K562 (cell line): ENCODE results near the gene GPNMB. TPM values are rescaled to one million over a fixed set of nuclear protein-coding genes. Genes with fewer than 3 reads are reported as not detected.
A peak's percentile ranks its signal among the peaks of the same experiment; 100 is the strongest.

Experiments
- ATAC-seq: fragments of 200-7000 bp; cut with Tn5 transposase; 3 replicates; pipeline ENCODE4 v1.9.1; 2020; ENCODE audit warnings: moderate library complexity
- BruUV-seq: library from RNA; stranded (reverse); fragments of 400-500 nt; replicated peaks from 2 replicates; lab custom pipeline; 2021; lab: Mats Ljungman, UMichigan
- CTCF ChIA-PET: fragments of 300-600 bp; formaldehyde crosslinking; extraction: SDS; loops from one replicate; lab custom pipeline; 2021; ENCODE audit warnings: low intra/inter-chr PET ratio; lab: Yijun Ruan, JAX
- POLR2A ChIA-PET: fragments of 300-600, 350-650 bp; sonication (Branson Sonifier 250); formaldehyde crosslinking; extraction: SDS; loops from one replicate; lab custom pipeline; 2021; ENCODE audit warnings: antibody characterized with exemption, inconsistent platforms; lab: Yijun Ruan, JAX
- DNase-seq, 4 experiments: peaks; one replicate each; pipeline versions ENCODE4 v3.0.0 to v3.0.0-alpha.2; 2011 to 2018; ENCODE audit warnings: low spot score in 3 of 4, mixed read lengths in 3 of 4; ENCODE audit errors: extremely low read depth in 1 of 4
- FAIRE-seq: peaks from 2 replicates; lab custom pipeline; 2011; peaks lifted over from hg19 to GRCh38; lab: Jason Lieb, UNC
- H2AFZ ChIP-seq: 2 replicates; pipeline ENCODE4 v1.6.0; 2011; ENCODE audit warnings: low read depth, low read length, control low read depth, inconsistent platforms
- H3K27ac ChIP-seq: fragments of 200-600 bp; 3 replicates; pipeline ENCODE4 v1.8.0; 2011; ENCODE audit warnings: low read depth, mild to moderate bottlenecking, control low read depth, inconsistent platforms, low read length, moderate library complexity, mixed read lengths; ENCODE audit errors: extremely low read depth
- H3K27me3 ChIP-seq, 2 experiments: fragments of 300-600 bp in 1 of 2; 2 replicates in 1 of 2; 3 replicates in 1 of 2; pipeline versions ENCODE4 v1.6.0 to v1.8.0; 2011; ENCODE audit warnings: inconsistent platforms in 2 of 2, low read length in 2 of 2, mild to moderate bottlenecking in 1 of 2, mixed read lengths in 1 of 2, moderate library complexity in 1 of 2; ENCODE audit not compliant: control insufficient read depth in 2 of 2, insufficient read depth in 2 of 2
- H3K36me3 ChIP-seq: fragments of 300-600 bp; 3 replicates; pipeline ENCODE4 v1.8.0; 2011; ENCODE audit warnings: mild to moderate bottlenecking, low read length, inconsistent platforms; ENCODE audit not compliant: control insufficient read depth, insufficient read depth
- H3K4me1 ChIP-seq, 2 experiments: fragments of 200-600 bp in 1 of 2; replicated peaks in 1 of 2; 2 replicates in 1 of 2; 3 replicates in 1 of 2; pipeline versions ENCODE4 v1.5.1 to v1.8.0; 2011; ENCODE audit warnings: inconsistent platforms in 2 of 2, low read length in 2 of 2, mild to moderate bottlenecking in 1 of 2, mixed read lengths in 1 of 2, moderate library complexity in 1 of 2; ENCODE audit not compliant: control insufficient read depth in 2 of 2, insufficient read depth in 2 of 2
- H3K4me2 ChIP-seq: 2 replicates; pipeline ENCODE4 v1.6.1; 2011; ENCODE audit warnings: low read length, control low read depth, inconsistent platforms, mixed read lengths; ENCODE audit not compliant: insufficient read depth
- H3K4me3 ChIP-seq: fragments of 200-600 bp; sonication (generic), shearing (Covaris generic); 2 replicates; pipeline ENCODE4 v1.5.1; 2016; ENCODE audit warnings: control low read depth, inconsistent platforms
- H3K79me2 ChIP-seq: fragments of 200-600 bp; 3 replicates; pipeline ENCODE4 v1.8.0; 2011; ENCODE audit warnings: low read length, inconsistent platforms; ENCODE audit not compliant: control insufficient read depth, insufficient read depth
- H3K9ac ChIP-seq, 2 experiments: 2 replicates each; pipeline versions ENCODE4 v1.6.0 to v1.6.1; 2011; ENCODE audit warnings: low read depth in 2 of 2, low read length in 2 of 2, control low read depth in 1 of 2, inconsistent platforms in 1 of 2, mild to moderate bottlenecking in 1 of 2, mixed read lengths in 1 of 2; ENCODE audit not compliant: insufficient read depth in 1 of 2
- H3K9me1 ChIP-seq: one replicate; pipeline ENCODE4 v1.6.0; 2011; ENCODE audit warnings: inconsistent platforms, mild to moderate bottlenecking, low read length, moderate library complexity; ENCODE audit not compliant: control insufficient read depth, insufficient read depth
- H3K9me3 ChIP-seq: replicated peaks from 2 replicates; pipeline ENCODE4 v1.5.1; 2011; ENCODE audit warnings: low read depth, low read length, inconsistent platforms; ENCODE audit not compliant: control insufficient read depth, insufficient read depth
- H4K20me1 ChIP-seq: replicated peaks from 2 replicates; pipeline ENCODE4 v1.6.1; 2011; ENCODE audit warnings: low read length, inconsistent platforms, mixed read lengths; ENCODE audit not compliant: control insufficient read depth, insufficient read depth
- FUS ChIP-seq: fragments of 200-400 bp; formaldehyde crosslinking; optimal IDR thresholded peaks from 2 replicates; pipeline ENCODE3; 2017; ENCODE audit warnings: low read depth, low read length
- MAFG ChIP-seq: fragments of 450-650 bp; conservative IDR thresholded peaks from 2 replicates; pipeline ENCODE4 v1.6.1; 2016; ENCODE audit warnings: missing genetic modification characterization, missing compliant biosample characterization
- SMAD3 ChIP-seq: fragments of 450-650 bp; formaldehyde crosslinking; conservative IDR thresholded peaks from 2 replicates; pipeline ENCODE4 v1.4.0; 2020; ENCODE audit warnings: mild to moderate bottlenecking
- STAT5A ChIP-seq: IDR thresholded peaks from 2 replicates; pipeline ENCODE4 v1.6.1; 2012; ENCODE audit warnings: low read length, inconsistent platforms, borderline replicate concordance
- TARDBP ChIP-seq: fragments of 450-650 bp; IDR thresholded peaks from 2 replicates; pipeline ENCODE4 v1.6.1; 2016
- TSC22D4 ChIP-seq: fragments of 450-650 bp; IDR thresholded peaks from 2 replicates; pipeline ENCODE4 v1.6.1; 2016; ENCODE audit warnings: missing genetic modification characterization, missing biosample characterization, control low read depth
- WGBS: fragments of 100-300 bp; shearing (Covaris generic); methylation state at CpG from one replicate; pipeline ENCODE4 v1.1.6; 2016; ENCODE audit warnings: low coverage, mixed read lengths; ENCODE audit not compliant: insufficient coverage; ENCODE audit errors: missing lambda C conversion rate; 5-methylcytosine and 5-hydroxymethylcytosine counted together
- in situ Hi-C: fragments of 300-500 bp; cut with MboI; formaldehyde crosslinking; loops from 4 replicates; pipeline ENCODE4 v1.15.0; 2018; ENCODE audit warnings: inconsistent platforms, mixed read lengths
- intact Hi-C: fragments of 100-400 bp; cut with micrococcal nuclease; formaldehyde crosslinking; loops from 2 replicates; pipeline ENCODE4 v1.14.2; 2022
- polyA plus RNA-seq, 8 experiments: library from polyadenylated mRNA; depleted of rRNA in 4 of 8; stranded (reverse) in 5 of 8; unstranded in 3 of 8; fragments of >200 nt; fragmentation: Nextera tagmentation in 2 of 8; fragmentation: Illumina TruSeq in 1 of 8; extraction: Ambion mirVana in 2 of 8; extraction: Trizol in 1 of 8; gene quantifications; 2 replicates each; pipeline versions ENCODE4 v1.2.1 to v1.2.3, GENCODE V29; 2011 to 2014; ENCODE audit warnings: inconsistent platforms in 1 of 8, missing spikeins in 1 of 8
- total RNA-seq, 7 experiments: library from RNA; depleted of rRNA in 6 of 7; stranded (reverse); fragments of >200 nt in 6 of 7; fragmentation: Illumina TruSeq in 2 of 7; extraction: Trizol in 2 of 7; gene quantifications; 2 replicates each; pipeline versions ENCODE4 v1.2.1 to v1.2.3, GENCODE V29; 2011 to 2021; ENCODE audit warnings: low replicate concordance in 1 of 7
- TF ChIP-seq, protein P1 (sequence below): fragments of 450-650 bp; IDR thresholded peaks from 2 replicates; pipeline ENCODE4 v1.6.1; 2014; ENCODE audit warnings: low read depth, mild to moderate bottlenecking, moderate library complexity, borderline replicate concordance
- TF ChIP-seq, protein P2 (sequence below): sonication (generic); formaldehyde crosslinking; IDR thresholded peaks from 2 replicates; pipeline ENCODE4 v1.8.1; 2023; ENCODE audit warnings: mild to moderate bottlenecking, missing genetic modification reagents
- TF ChIP-seq, protein P3 (sequence below): fragments of 450-650 bp; IDR thresholded peaks from 2 replicates; pipeline ENCODE4 v1.6.1; 2016; ENCODE audit warnings: mild to moderate bottlenecking
- TF ChIP-seq, protein P4 (sequence below), 2 experiments: fragments of 450-650 bp in 1 of 2; IDR thresholded peaks; 2 replicates each; pipeline ENCODE4 v1.6.1; 2011 to 2017; ENCODE audit warnings: low read depth in 2 of 2, antibody characterized with exemption in 1 of 2, borderline replicate concordance in 1 of 2, low read length in 1 of 2, mild to moderate bottlenecking in 1 of 2, mixed read lengths in 1 of 2; ENCODE audit not compliant: control insufficient read depth in 1 of 2

GPNMB gene
- total and polyA plus RNA-seq, 9 of the 15 experiments (the other 6 are each of a cell fraction or from before 2014, with no cell fraction given) = 0.15 to 0.72 (median 0.33) TPM

DNA sequence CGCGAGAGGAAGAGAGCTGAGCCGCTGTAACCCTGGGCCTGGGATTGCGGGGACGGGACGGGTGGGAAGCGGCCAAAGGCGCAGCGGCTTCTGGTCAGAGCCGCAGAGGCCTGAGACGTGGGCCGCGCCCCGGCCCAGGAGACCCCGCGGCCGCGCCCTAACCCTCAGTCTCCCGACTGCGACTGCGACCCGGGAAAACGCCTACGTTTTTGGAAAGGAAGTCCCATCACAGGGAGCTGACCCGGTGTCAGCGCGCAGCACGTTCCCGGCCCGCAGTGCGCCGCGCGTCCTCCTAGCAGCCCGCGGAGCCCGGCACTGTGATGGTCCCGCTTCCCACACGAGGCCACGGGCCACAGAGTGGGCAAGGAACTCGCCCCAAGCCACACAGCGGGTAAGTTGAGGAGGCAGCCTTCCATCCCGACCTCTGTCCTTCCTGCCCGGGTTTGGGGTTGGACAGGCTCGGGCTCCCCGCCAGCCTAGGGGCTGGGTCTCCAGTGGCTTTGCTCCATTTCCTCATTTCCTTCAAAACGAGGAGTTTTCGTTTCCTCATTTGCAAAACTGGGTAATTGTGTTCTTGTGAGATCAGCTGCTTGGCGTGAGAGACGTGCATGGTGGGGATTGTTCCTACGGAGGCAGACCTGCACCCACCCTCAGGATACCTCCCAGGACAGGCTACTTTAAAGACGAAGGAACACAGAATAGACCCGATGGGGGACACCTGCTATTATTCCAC, 1.2 kb downstream of the GPNMB start:
- Histone ChIP-seq H3K9me1 (no peaks in the 10 kb centered on the region), H3K27ac (no peak overlapping the region), H3K79me2 (no peaks in the 10 kb centered on the region), H3K4me1 (peaks cover 2 to 10% of the 10 kb centered on the region in 2 experiments; a peak in 2 of 5 replicates), H3K27me3 (peaks cover 0 to 10% of the 10 kb centered on the region in 2 experiments; a peak in 4 of 5 replicates), H3K36me3 (no peaks in the 10 kb centered on the region), H3K4me3 (no peak overlapping the region), H4K20me1 (no peaks in the 10 kb centered on the region), H3K4me2 (no peak overlapping the region), H3K9me3 (no peaks in the 10 kb centered on the region), H2AFZ (peak overlapping the region; percentile 58), H3K9ac (peak overlapping the region in 1 of 2 experiments; percentile 68; a peak in 2 of 4 replicates)
- intact Hi-C loops = no loop called here
- ChIA-PET POLR2A (interaction anchor here (1.0 to 1.1 kb wide), 2 partner anchors 23 to 45 kb away, joined by 3 read pairs; no protein-coding TSS in a partner anchor), CTCF (interaction anchor here (0.7 kb wide), 1 partner anchor 220 kb away, joined by 5 read pairs; no protein-coding TSS in a partner anchor)
- no TSS peak for BruUV-seq
- WGBS = 41% methylated on average over 34 of the region's 53 CpGs
- no peak for ATAC-seq
- in situ Hi-C loops = no loop called here
- DNase-seq = no peak
- FAIRE-seq = no peak
- TF ChIP-seq, protein P1, sequence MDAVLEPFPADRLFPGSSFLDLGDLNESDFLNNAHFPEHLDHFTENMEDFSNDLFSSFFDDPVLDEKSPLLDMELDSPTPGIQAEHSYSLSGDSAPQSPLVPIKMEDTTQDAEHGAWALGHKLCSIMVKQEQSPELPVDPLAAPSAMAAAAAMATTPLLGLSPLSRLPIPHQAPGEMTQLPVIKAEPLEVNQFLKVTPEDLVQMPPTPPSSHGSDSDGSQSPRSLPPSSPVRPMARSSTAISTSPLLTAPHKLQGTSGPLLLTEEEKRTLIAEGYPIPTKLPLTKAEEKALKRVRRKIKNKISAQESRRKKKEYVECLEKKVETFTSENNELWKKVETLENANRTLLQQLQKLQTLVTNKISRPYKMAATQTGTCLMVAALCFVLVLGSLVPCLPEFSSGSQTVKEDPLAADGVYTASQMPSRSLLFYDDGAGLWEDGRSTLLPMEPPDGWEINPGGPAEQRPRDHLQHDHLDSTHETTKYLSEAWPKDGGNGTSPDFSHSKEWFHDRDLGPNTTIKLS = no peak
- TF ChIP-seq TARDBP (no peak), FUS (no peak), STAT5A (no peak), MAFG (no peak), TSC22D4 (no peak), SMAD3 (no peak)
- TF ChIP-seq, protein P2, sequence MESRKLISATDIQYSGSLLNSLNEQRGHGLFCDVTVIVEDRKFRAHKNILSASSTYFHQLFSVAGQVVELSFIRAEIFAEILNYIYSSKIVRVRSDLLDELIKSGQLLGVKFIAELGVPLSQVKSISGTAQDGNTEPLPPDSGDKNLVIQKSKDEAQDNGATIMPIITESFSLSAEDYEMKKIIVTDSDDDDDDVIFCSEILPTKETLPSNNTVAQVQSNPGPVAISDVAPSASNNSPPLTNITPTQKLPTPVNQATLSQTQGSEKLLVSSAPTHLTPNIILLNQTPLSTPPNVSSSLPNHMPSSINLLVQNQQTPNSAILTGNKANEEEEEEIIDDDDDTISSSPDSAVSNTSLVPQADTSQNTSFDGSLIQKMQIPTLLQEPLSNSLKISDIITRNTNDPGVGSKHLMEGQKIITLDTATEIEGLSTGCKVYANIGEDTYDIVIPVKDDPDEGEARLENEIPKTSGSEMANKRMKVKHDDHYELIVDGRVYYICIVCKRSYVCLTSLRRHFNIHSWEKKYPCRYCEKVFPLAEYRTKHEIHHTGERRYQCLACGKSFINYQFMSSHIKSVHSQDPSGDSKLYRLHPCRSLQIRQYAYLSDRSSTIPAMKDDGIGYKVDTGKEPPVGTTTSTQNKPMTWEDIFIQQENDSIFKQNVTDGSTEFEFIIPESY (CRISPR knock-in tag) = peak; percentile 73
- TF ChIP-seq, protein P3, sequence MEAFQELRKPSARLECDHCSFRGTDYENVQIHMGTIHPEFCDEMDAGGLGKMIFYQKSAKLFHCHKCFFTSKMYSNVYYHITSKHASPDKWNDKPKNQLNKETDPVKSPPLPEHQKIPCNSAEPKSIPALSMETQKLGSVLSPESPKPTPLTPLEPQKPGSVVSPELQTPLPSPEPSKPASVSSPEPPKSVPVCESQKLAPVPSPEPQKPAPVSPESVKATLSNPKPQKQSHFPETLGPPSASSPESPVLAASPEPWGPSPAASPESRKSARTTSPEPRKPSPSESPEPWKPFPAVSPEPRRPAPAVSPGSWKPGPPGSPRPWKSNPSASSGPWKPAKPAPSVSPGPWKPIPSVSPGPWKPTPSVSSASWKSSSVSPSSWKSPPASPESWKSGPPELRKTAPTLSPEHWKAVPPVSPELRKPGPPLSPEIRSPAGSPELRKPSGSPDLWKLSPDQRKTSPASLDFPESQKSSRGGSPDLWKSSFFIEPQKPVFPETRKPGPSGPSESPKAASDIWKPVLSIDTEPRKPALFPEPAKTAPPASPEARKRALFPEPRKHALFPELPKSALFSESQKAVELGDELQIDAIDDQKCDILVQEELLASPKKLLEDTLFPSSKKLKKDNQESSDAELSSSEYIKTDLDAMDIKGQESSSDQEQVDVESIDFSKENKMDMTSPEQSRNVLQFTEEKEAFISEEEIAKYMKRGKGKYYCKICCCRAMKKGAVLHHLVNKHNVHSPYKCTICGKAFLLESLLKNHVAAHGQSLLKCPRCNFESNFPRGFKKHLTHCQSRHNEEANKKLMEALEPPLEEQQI = no peak
- TF ChIP-seq, protein P4, sequence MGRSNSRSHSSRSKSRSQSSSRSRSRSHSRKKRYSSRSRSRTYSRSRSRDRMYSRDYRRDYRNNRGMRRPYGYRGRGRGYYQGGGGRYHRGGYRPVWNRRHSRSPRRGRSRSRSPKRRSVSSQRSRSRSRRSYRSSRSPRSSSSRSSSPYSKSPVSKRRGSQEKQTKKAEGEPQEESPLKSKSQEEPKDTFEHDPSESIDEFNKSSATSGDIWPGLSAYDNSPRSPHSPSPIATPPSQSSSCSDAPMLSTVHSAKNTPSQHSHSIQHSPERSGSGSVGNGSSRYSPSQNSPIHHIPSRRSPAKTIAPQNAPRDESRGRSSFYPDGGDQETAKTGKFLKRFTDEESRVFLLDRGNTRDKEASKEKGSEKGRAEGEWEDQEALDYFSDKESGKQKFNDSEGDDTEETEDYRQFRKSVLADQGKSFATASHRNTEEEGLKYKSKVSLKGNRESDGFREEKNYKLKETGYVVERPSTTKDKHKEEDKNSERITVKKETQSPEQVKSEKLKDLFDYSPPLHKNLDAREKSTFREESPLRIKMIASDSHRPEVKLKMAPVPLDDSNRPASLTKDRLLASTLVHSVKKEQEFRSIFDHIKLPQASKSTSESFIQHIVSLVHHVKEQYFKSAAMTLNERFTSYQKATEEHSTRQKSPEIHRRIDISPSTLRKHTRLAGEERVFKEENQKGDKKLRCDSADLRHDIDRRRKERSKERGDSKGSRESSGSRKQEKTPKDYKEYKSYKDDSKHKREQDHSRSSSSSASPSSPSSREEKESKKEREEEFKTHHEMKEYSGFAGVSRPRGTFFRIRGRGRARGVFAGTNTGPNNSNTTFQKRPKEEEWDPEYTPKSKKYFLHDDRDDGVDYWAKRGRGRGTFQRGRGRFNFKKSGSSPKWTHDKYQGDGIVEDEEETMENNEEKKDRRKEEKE (IDR thresholded peaks at IDR 0.05; ENCODE audit: borderline replicate concordance in 1 of 2, control insufficient read depth in 1 of 2, low read depth in 2 of 2, low read length in 1 of 2) = no peak
